Mucosa of stomach (tissue), 1 donor: Measurements from ENCODE around the gene PIGBOS1.
"Not testable (repeated sequence)": the region's sequence is repeated elsewhere in the genome, so short reads cannot be mapped to it uniquely, and the experiment has no call there.

ENCODE experiments used
- H3K27me3 ChIP-seq: one replicate; pipeline ENCODE4 v1.7.0; 2013; ENCODE audit warnings: mild to moderate bottlenecking, low read length; ENCODE audit not compliant: control insufficient read depth, insufficient read depth
- H3K36me3 ChIP-seq: one replicate; pipeline ENCODE4 v1.7.0; 2013; ENCODE audit warnings: low read length; ENCODE audit not compliant: control insufficient read depth, insufficient read depth
- H3K4me1 ChIP-seq: one replicate; pipeline ENCODE4 v1.7.0; 2013; ENCODE audit warnings: mild to moderate bottlenecking, low read length; ENCODE audit not compliant: control insufficient read depth, insufficient read depth
- H3K4me3 ChIP-seq: one replicate; pipeline ENCODE4 v1.7.0; 2013; ENCODE audit warnings: low read length
- H3K9ac ChIP-seq: one replicate; pipeline ENCODE4 v1.7.0; 2013; ENCODE audit warnings: mild to moderate bottlenecking, low read length, moderate library complexity
- H3K9me3 ChIP-seq: one replicate; pipeline ENCODE4 v1.7.0; 2013; ENCODE audit warnings: mild to moderate bottlenecking, low read length, moderate library complexity; ENCODE audit not compliant: control insufficient read depth
- donor health status: Pancreatic carcinoma.

PIGBOS1 gene

DNA sequence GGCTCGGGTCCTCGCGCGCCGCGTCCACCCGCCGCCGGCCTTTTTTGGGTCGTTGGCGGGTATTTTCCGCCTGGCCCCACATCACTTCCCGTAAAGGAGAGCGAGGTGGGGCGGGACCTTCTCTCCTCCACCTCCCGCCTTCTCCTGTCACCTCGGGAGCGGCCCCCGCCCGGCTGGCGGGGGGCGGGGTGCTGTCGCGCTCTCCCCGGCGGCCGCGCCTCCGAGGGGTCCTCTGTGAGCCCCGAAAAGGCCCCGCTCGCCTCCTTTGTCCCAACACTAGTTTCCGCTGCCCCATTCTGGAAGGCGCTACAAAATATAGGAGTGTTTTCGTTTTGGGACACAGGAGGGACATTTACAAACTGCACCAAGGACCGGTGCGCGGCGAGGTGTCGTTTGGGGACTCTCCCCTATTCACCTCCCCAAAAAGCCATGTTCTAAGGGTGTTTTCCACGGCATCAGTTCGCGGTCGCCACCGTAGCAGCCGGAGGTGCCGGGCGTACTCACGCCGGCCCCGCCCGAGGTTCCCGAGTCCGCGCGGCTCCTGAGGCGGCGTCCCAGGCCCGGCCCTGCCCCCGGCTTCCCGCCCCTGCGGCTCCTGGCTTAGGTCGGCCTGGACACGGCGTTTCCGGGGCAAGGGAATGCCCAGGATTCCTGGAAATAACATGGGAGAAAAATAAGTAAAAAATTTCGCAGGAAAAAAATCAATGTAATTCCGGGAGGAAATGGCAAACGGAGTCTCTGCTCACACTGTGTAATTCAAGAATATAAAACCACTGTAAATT, 29.0 kb downstream of the PIGBOS1 start, which contains the start of gene RAB27A:
Gene RAB27A (minus strand): TSS at position 68 of the 782 bp plus-strand sequence. CDS start 54,879 bp downstream, outside the sequence.
- no peaks in the 10 kb centered on the region for H3K9me3 ChIP-seq
- H3K4me3 ChIP-seq, result peak within 1 kb of the TSS; percentile 66
- H3K36me3 ChIP-seq, result no peaks in the 10 kb centered on the region
- H3K9ac ChIP-seq, result peak within 1 kb of the TSS; percentile 93
- peaks cover 18% of the 10 kb centered on the region for H3K4me1 ChIP-seq
- no peaks in the 10 kb centered on the region for H3K27me3 ChIP-seq

DNA sequence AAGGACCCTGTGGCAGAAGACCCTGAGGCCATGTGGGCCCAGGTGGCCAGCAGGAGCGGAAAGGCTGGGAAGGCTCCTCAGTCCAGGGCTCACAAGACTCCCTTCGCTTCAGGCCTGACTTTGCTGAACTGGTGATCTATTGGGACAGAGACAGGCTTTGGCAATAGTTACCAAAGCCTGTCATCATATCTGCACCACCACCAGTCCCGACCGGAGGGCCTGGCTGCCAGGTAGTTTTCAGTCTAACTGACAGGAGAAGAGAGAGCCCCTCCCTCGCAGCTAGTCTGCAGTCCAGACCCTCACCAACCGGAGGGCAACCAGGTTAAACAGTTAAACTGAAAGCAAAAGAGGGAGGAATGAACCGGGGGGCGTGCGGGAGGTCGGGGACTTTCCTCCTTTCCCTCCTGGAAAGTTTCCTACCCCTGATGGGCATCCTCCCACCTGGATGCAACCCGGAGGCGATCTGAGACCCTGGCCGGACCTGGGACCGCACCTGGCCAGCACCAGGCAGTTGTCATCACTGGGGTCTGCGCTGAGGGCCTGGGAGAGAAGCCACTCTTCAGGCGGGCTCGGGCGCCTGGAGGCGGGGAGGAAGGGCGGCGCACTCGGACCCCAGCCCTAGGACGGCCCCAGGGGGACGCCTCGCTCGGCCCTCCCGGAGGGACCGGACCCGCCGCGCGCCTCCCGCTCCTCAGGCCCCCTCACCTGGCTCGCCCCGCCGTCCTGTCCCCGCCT, 29.7 kb downstream of the PIGBOS1 start:
- Histone ChIP-seq H3K36me3 (no peaks in the 10 kb centered on the region), H3K9me3 (no peaks in the 10 kb centered on the region), H3K9ac (peak overlapping the region; percentile 93), H3K27me3 (no peaks in the 10 kb centered on the region), H3K4me3 (peak overlapping the region; percentile 66), H3K4me1 (peaks cover 18% of the 10 kb centered on the region)

DNA sequence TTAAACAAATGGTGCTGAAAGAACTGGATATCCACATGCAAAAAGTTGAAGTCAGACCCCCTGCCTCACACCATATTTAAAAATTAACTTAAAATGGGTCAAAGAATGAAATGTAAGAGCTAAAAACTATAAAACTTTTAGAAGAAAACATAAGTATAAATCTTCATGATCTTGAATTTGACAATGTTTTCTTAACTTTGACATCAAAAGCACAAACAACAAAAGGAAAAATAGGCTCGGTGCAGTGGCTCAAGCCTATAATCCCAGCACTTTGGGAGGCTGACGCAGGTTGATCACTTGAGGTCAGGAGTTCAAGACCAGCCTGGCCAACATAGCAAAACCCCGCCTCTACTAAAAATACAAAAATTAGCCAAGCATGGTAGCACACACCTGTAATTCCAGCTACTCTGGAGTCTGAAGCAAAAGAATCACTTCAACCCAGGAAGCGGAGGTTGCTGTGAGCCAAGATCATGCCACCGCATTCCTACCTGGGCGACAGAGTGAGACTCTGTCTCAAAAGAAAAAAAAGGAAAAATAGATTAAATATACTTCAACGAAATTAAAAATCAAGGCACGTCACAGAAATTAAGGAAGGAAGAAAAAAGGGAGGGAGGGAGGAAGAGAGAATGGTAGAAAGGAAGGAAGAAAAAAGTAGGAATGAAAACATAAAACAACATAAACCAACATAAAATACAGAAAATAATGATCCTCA, 30.8 kb downstream of the PIGBOS1 start:
- H3K4me1 ChIP-seq, result peaks cover 24% of the 10 kb centered on the region
- no peaks in the 10 kb centered on the region for H3K36me3 ChIP-seq
- no peaks in the 10 kb centered on the region for H3K9me3 ChIP-seq
- H3K9ac ChIP-seq, result peak overlapping the region; percentile 93
- H3K27me3 ChIP-seq, result no peaks in the 10 kb centered on the region
- peak overlapping the region; percentile 66 for H3K4me3 ChIP-seq

DNA sequence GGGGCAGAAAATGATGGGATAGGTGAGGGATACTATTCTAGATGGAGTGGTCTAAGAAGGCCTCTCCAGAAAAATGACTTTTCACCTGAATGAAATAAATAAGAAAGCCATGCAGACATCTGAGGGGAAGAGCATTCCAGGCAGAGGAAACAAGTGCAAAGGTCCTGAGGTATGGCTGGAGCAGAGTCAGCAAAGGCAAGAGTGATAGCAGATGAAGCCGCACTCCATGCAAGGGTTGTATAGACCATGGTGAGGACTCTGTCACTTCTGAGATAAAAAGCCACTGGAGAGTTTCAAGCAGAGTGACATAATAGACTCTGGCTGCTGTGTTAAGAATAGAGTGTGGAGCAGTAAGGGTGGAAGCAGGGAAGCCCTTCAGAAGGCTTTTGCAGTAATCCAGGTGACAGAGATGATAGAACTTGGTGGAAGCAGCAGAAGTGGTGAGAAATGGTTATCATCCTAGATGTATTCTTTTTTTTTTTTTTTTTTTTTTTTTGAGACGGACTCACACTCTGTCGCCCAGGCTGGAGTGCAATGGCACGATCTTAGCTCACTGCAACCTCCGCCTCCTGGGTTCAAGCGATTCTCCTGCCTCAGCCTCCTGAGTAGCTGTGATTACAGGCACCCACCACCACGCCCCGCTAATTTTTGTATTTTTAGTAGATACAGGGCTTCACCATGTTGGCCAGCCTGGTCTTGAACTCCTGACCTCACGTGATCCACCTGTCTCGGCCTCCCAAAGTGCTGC, 32.3 kb downstream of the PIGBOS1 start:
- not testable (repeated sequence) for H3K4me3 ChIP-seq, H3K36me3 ChIP-seq
- peaks cover 39% of the 10 kb centered on the region for H3K4me1 ChIP-seq

DNA sequence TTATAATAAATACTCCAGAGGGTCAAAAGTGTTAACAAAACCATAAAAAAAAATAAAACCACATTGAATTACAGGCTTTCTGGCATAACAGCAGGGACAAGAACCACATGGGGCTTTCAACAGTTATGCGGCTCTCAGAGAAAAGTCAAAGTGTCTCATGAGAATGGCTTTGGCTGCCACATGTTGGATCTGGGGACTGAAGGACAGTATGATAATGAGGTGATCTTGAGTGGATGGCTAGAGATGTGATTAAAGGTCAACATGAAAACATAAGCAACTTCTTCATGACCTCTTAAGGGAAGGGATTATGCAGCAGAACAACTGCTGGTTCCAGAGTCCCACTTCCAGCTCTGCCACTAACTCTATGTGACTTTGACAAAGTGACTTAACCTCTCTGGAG, 34.5 kb downstream of the PIGBOS1 start:
- Histone ChIP-seq H3K4me1 (peaks cover 43% of the 10 kb centered on the region), H3K27me3 (no peaks in the 10 kb centered on the region), H3K36me3 (no peaks in the 10 kb centered on the region), H3K4me3 (no peak overlapping the region), H3K9ac (no peak overlapping the region), H3K9me3 (no peaks in the 10 kb centered on the region)

More for the DNA sequence above, 32.3 kb downstream of the PIGBOS1 start:
- H3K9me3 ChIP-seq, H3K27me3 ChIP-seq, H3K9ac ChIP-seq: not testable (repeated sequence)

DNA sequence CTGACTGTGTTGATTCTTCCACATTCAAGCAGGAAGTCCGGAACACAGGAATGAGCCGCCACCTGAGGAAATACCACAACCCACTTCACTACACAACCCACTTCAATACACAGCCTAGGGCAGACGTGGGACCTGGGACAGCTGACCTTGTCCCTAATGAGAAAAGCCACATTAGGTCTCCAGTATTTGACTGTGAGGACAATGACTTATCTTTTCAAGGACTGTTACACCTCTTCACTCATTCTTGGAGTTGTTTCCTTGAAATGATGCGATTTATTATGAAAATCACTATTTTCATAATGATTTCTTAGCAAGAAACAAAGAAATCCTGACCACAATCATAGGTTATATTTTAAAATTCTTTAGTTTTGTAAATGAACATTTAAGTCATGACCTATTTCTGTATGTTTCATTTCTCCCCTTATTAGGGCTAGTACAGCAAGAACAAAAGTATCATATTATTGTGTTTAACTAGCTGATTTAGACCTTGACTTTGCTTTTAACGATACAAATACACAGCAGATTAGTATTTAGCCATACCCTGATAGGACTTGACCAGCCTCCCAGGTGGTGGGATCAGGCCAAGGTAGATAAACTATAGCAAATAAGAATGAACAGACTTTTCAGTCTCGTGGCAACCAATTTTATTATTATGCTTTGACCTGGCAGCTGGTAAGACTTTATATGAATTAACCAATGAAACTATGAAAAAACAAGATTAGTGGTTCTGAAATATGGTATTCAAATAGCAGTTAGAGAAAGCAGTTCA, 35.4 kb downstream of the PIGBOS1 start:
- Histone ChIP-seq H3K4me1 (peaks cover 48% of the 10 kb centered on the region), H3K36me3 (no peaks in the 10 kb centered on the region), H3K4me3 (no peak overlapping the region), H3K27me3 (no peaks in the 10 kb centered on the region), H3K9ac (peak overlapping the region; percentile 45), H3K9me3 (no peaks in the 10 kb centered on the region)

DNA sequence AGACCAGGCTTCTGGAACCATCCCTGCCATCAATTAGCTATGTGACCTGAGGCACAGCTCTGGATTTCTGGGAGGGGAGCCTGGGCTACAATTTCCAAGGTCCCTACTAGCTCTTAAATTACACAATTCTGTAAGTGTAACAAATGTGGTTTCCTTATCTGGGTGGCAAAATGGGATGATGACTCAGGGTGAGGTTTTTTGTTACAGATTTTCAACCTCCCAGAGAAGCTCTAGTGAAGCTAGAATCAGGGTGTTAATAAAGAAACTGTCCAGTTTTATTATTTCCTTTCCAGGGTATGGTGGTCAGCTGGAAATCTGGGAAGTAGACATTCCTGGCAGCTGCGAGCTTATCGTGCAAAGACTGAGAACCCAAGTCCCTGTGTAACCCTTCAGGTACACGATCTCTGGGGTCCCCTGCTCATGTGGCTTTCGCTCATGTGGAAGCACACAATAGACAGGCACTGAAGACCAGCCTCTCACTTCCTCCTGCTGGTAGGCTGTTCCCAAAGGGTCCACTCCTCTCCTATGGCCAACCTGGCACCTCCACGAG, 36.6 kb downstream of the PIGBOS1 start:
- H3K9me3 ChIP-seq, result no peaks in the 10 kb centered on the region
- no peak overlapping the region for H3K4me3 ChIP-seq
- no peaks in the 10 kb centered on the region for H3K27me3 ChIP-seq
- H3K36me3 ChIP-seq, result no peaks in the 10 kb centered on the region
- peaks cover 48% of the 10 kb centered on the region for H3K4me1 ChIP-seq
- H3K9ac ChIP-seq, result peak overlapping the region; percentile 36

DNA sequence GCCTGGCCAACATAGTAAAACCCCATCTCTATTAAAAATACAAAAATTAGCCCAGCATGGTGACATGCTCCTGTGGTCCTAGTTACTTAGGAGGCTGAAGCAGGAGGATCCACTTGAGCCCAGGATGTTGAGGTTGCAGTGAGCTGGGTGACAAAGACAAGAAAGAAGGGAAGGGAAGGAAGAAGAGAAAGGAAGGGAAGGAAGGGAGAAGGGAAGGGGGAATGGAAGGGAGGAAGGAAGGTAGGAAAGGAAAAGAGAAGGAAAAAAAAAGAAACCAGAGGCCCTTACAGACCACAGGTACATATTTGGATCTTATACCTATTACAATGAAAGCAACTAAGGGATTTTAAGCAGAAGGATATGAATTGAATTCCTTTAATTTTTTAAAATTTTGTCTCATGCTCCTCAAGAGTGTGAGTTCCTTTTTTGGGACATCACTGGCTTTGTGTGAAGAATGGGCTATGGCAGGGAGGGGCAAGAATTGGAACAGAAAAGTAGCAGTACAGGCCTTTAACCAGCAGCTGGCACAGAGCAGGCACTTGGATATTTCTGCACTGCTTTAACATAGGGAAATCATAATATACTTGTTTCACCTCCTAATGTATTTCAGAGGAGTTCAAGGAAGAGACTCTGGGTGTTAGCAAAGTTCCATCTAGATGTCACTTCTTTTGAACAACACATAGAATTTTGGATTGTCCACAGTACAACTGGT, 37.2 kb downstream of the PIGBOS1 start:
- Histone ChIP-seq H3K36me3 (no peaks in the 10 kb centered on the region), H3K4me1 (peaks cover 48% of the 10 kb centered on the region), H3K9me3 (no peaks in the 10 kb centered on the region), H3K27me3 (no peaks in the 10 kb centered on the region), H3K4me3 (no peak overlapping the region), H3K9ac (no peak overlapping the region)

DNA sequence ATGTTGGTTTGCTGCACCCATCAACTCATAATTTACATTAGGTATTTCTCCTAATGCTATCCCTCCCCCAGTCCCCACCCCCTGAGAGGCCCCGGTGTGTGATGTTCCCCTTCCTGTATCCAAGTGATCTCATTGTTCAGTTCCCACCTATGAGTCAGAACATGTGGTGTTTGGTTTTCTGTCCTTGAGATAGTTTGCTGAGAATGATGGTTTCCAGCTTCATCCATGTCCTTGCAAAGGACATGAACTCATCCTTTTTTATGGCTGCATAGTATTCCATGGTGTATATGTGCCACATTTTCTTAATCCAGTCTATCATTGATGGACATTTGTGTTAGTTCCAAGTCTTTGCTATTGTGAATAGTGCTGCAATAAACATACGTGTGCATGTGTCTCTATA, 38.3 kb downstream of the PIGBOS1 start:
- not testable (repeated sequence) for H3K36me3 ChIP-seq, H3K9me3 ChIP-seq, H3K27me3 ChIP-seq, H3K4me3 ChIP-seq, H3K9ac ChIP-seq
- peaks cover 39% of the 10 kb centered on the region for H3K4me1 ChIP-seq

DNA sequence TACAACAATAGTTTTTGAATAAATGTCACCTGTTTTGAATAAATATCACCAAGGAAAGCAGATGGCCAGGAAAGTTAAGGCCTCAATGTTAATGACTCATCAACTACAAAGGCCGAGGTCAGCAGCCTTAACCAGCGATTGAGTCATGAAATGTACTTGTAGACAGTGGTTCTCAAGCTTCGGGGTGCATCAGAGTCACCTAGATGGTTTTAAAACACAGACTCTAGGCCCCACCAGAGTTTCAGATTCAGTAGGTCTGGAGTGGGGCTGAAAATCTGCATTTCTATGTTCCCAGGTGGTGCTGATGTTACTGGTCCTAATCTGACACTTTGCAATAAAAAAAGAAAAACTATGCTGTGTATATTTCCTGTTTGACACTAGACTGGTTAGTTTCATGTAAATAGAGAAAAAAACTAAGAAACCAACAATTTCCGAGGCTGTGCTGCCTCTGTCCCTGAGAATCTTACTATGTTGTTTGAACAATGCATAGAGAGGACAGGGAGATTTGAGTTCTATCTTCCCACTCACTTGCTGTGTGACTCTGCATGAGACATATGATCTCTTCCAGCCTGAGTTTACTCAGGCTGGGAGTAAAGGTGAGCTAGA, 39.1 kb downstream of the PIGBOS1 start:
- no peak overlapping the region for H3K4me3 ChIP-seq
- H3K9ac ChIP-seq, result peak overlapping the region; percentile 40
- H3K27me3 ChIP-seq, result no peaks in the 10 kb centered on the region
- peaks cover 35% of the 10 kb centered on the region for H3K4me1 ChIP-seq
- no peaks in the 10 kb centered on the region for H3K36me3 ChIP-seq
- H3K9me3 ChIP-seq, result no peaks in the 10 kb centered on the region
